Measurements from ENCODE around the gene OR4D9.

Gene OR4D9

DNA sequence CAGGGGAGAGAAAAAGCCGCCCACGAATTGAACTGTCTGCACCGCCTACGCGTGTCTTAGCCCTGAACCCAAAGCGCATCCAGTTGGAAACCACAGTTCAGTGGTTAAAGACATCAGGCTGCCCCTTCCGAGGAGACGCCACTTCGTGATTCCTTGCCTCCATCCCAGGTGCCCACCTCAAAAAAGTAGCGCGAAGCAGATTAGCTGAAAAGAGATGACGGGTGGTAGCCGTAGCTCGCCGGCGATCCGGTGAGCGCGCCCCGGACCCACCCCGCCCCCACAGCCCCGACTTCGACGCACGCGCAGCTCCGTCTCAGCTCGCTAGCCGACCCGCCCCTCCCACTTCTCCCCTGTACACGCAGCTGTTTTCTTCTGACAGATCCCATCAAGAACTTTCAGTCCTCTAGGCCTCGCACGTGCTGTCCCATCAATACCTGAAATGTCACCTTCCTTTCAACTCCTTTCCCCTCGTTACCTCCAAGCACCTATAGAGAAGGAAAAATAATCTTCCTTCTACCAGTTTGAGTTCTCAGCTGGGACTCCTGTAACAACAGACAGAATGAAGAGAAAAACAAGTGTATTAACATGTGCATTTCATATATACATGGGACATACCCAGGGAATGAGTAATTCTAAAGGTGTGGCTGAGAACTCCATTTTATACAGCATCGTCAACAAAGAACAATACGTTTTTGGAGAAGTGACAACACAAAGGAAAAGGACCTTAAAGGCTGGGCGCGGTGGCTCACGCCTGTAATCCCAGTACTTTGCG, 49.5 kb downstream of the OR4D9 start:
- DNase-seq (ENCODE audit: low spot score) = peak; percentile 88
- TF ChIP-seq, protein P1, sequence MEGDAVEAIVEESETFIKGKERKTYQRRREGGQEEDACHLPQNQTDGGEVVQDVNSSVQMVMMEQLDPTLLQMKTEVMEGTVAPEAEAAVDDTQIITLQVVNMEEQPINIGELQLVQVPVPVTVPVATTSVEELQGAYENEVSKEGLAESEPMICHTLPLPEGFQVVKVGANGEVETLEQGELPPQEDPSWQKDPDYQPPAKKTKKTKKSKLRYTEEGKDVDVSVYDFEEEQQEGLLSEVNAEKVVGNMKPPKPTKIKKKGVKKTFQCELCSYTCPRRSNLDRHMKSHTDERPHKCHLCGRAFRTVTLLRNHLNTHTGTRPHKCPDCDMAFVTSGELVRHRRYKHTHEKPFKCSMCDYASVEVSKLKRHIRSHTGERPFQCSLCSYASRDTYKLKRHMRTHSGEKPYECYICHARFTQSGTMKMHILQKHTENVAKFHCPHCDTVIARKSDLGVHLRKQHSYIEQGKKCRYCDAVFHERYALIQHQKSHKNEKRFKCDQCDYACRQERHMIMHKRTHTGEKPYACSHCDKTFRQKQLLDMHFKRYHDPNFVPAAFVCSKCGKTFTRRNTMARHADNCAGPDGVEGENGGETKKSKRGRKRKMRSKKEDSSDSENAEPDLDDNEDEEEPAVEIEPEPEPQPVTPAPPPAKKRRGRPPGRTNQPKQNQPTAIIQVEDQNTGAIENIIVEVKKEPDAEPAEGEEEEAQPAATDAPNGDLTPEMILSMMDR (IDR thresholded peaks at IDR 0.05; ENCODE audit: borderline replicate concordance, control extremely low read depth, extremely low read depth, insufficient read depth, missing control alignments) = no peak
- in situ Hi-C loops (cut with MboI; ENCODE audit: low sequenced_read_pairs, unreplicated experiment) = no loop called here

DNA sequence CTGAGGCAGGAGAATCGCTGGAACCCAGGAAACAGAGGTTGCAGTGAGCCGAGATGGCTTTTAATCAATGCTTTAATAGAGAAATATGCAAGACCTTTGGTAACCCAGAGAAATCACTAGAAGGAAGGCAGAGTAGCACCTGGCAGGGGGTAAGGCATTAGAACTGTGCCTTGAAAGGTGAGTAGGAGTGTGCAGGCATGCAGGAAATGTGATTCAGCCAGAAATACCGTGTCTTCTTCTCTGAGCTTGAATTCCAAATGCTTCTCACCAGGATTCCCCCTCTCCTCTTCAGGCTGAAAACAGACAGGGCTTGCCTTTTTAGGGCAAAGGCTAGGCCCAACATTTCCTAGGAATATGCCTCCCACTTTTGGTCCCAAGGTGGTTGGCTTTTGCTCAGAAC, 51.0 kb downstream of the OR4D9 start:
- TF ChIP-seq, protein P1 (IDR thresholded peaks at IDR 0.05; ENCODE audit: borderline replicate concordance, control extremely low read depth, extremely low read depth, insufficient read depth, missing control alignments) = no peak
- in situ Hi-C loops (cut with MboI; ENCODE audit: low sequenced_read_pairs, unreplicated experiment) = no loop called here
- no peak for DNase-seq (ENCODE audit: low spot score)

Measured in GM13976 (cell line).